Cardiac septum (tissue), 1 donor: ENCODE data around the gene COL8A2. TPM values are rescaled to one million over a fixed set of nuclear protein-coding genes. Genes with fewer than 3 reads are reported as not detected.

Experiments used
- total RNA-seq: library from RNA; stranded (reverse); fragmentation: NEBNext Ultra II Directional; extraction: Animal tissue kit (Norgen Biotek cat#: 25700); gene quantifications from one replicate; pipeline ENCODE4 v1.2.1, GENCODE V29; 2021
- donor health status: DM: no; HTN: no; CAD: no.

COL8A2 gene
- total RNA-seq, 1 donor from 2014 or later = 1.7 TPM

Other genes with a start within 250 kb of the COL8A2 start
- gene AGO1, start 242.0 kb downstream of the COL8A2 start, total RNA-seq = 21.1 TPM
- gene AGO3, start 194.1 kb downstream of the COL8A2 start, total RNA-seq = 17.5 TPM
- not detected for gene TEKT2, start 41.1 kb downstream of the COL8A2 start, total RNA-seq
- 17.6 TPM for gene ADPRS, start 36.3 kb downstream of the COL8A2 start, total RNA-seq
- 47.9 TPM for gene TRAPPC3, start 24.3 kb upstream of the COL8A2 start, total RNA-seq
- gene MAP7D1, start 30.9 kb upstream of the COL8A2 start, total RNA-seq = 262 TPM
- gene THRAP3, start 99.2 kb upstream of the COL8A2 start, total RNA-seq = 86.5 TPM
- 3.3 TPM for gene SH3D21, start 181.1 kb upstream of the COL8A2 start, total RNA-seq
- 11.3 TPM for gene EVA1B, start 198.4 kb upstream of the COL8A2 start, total RNA-seq